CD4-positive, CD25-positive, alpha-beta regulatory T cell (primary cell): ENCODE data around the gene ELL3. TPM values are rescaled to one million over a fixed set of nuclear protein-coding genes. Genes with fewer than 3 reads are reported as not detected.

ENCODE experiments used
- ATAC-seq, 2 donors: fragments of 150-1000 bp; cut with Tn5 transposase; one replicate each; pipeline ENCODE4 v1.10.0; 2021; ENCODE audit warnings: low read depth in 2 of 2, moderate number of reproducible peaks in 2 of 2, moderate library complexity in 1 of 2
- DNase-seq, 3 donors: peaks; one replicate each; pipeline versions ENCODE4 v3.0.0 to v3.0.0-alpha.2; 2012 to 2022; ENCODE audit warnings: mixed read lengths in 1 of 3
- H3K27ac ChIP-seq: one replicate; pipeline ENCODE4 v1.7.0; 2013; ENCODE audit warnings: mild to moderate bottlenecking, low read length; ENCODE audit not compliant: insufficient read depth, poor library complexity, severe bottlenecking
- H3K27me3 ChIP-seq: one replicate; pipeline ENCODE4 v1.7.0; 2013; ENCODE audit warnings: low read length; ENCODE audit not compliant: control insufficient read depth, insufficient read depth
- H3K36me3 ChIP-seq: one replicate; pipeline ENCODE4 v1.7.0; 2013; ENCODE audit warnings: mild to moderate bottlenecking, low read length, moderate library complexity; ENCODE audit not compliant: control insufficient read depth, insufficient read depth
- H3K4me1 ChIP-seq: 2 replicates; pipeline ENCODE4 v1.7.0; 2013; ENCODE audit warnings: mild to moderate bottlenecking, low read length; ENCODE audit not compliant: insufficient read depth, control insufficient read depth, poor library complexity, severe bottlenecking
- H3K4me3 ChIP-seq: one replicate; pipeline ENCODE4 v1.7.0; 2013; ENCODE audit warnings: low read depth, mild to moderate bottlenecking, low read length, moderate library complexity
- H3K9me3 ChIP-seq, 2 experiments: 1 replicate in 1 of 2; 2 replicates in 1 of 2; pipeline ENCODE4 v1.7.0; 2013; ENCODE audit warnings: low read length in 2 of 2, mild to moderate bottlenecking in 1 of 2, moderate library complexity in 1 of 2; ENCODE audit not compliant: control insufficient read depth in 2 of 2
- H3K27ac Mint-ChIP-seq, 3 donors: one replicate each; pipeline ENCODE4 v1.8.0; 2020 to 2022; ENCODE audit warnings: mild to moderate bottlenecking in 3 of 3, mixed read lengths in 3 of 3, moderate library complexity in 2 of 3
- H3K27me3 Mint-ChIP-seq: one replicate; pipeline ENCODE4 v1.8.0; 2022; ENCODE audit warnings: mild to moderate bottlenecking, mixed read lengths
- H3K36me3 Mint-ChIP-seq: one replicate; pipeline ENCODE4 v1.8.0; 2020; ENCODE audit warnings: mixed read lengths
- H3K4me1 Mint-ChIP-seq, 4 donors: one replicate each; pipeline ENCODE4 v1.8.0; 2020 to 2022; ENCODE audit warnings: mixed read lengths in 4 of 4, mild to moderate bottlenecking in 1 of 4
- H3K4me3 Mint-ChIP-seq, 4 donors: one replicate each; pipeline ENCODE4 v1.8.0; 2020 to 2022; ENCODE audit warnings: mild to moderate bottlenecking in 4 of 4, mixed read lengths in 4 of 4, moderate library complexity in 3 of 4
- H3K9me3 Mint-ChIP-seq, 7 donors: one replicate each; pipeline ENCODE4 v1.8.0; 2020 to 2022; ENCODE audit warnings: mixed read lengths in 7 of 7, mild to moderate bottlenecking in 3 of 7, moderate library complexity in 2 of 7
- polyA plus RNA-seq, 4 donors: library from polyadenylated mRNA; unstranded; fragments of 300-500 nt; fragmentation: Illumina TruSeq; gene quantifications; one replicate each; pipeline ENCODE4 v1.2.3, GENCODE V29; 2021
- total RNA-seq: library from RNA; stranded (reverse); gene quantifications from one replicate; pipeline ENCODE4 v1.2.3, GENCODE V29; 2022

ELL3 gene
- total and polyA plus RNA-seq, 5 donors from 2014 or later, result 0.23 to 2.2 (median 1.4) TPM; not detected in 1

GRCh38 chr15:43795197-43795596, 18.4 kb upstream of the ELL3 start:
- ATAC-seq, result no peak
- Mint-ChIP-seq H3K27me3 (no peaks in the 10 kb centered on the region), H3K4me3 (peak overlapping the region in 3 of 4 donors; percentile 46 to 100 (median 96)), H3K9me3 (peaks cover 0 to 1% (median 0%) of the 10 kb centered on the region in 7 donors), H3K4me1 (peaks cover 1 to 80% (median 44%) of the 10 kb centered on the region in 4 donors), H3K27ac (peak overlapping the region; percentile 58 to 63 (median 63)), H3K36me3 (peaks cover 29% of the 10 kb centered on the region)
- peaks cover 53% of the 10 kb centered on the region for H3K36me3 ChIP-seq
- DNase-seq, result no peak
- H3K27me3 ChIP-seq, result no peaks in the 10 kb centered on the region
- no peaks in the 10 kb centered on the region for H3K9me3 ChIP-seq
- no peak overlapping the region for H3K4me3 ChIP-seq
- peak overlapping the region; percentile 63 for H3K27ac ChIP-seq
- H3K4me1 ChIP-seq, result peaks cover 45% of the 10 kb centered on the region

GRCh38 chr15:43794269-43795037, 17.7 kb upstream of the ELL3 start:
- Histone ChIP-seq H3K4me3 (peak overlapping the region; percentile 0), H3K27ac (peak overlapping the region; percentile 63), H3K4me1 (peaks cover 37% of the 10 kb centered on the region), H3K27me3 (no peaks in the 10 kb centered on the region), H3K9me3 (no peaks in the 10 kb centered on the region), H3K36me3 (peaks cover 49% of the 10 kb centered on the region)
- ATAC-seq (no peak), DNase-seq (no peak)
- Mint-ChIP-seq H3K27ac (peak overlapping the region; percentile 96 to 99 (median 98)), H3K4me3 (peak overlapping the region; percentile 96 to 100 (median 97)), H3K36me3 (peaks cover 28% of the 10 kb centered on the region), H3K9me3 (peaks cover 0 to 1% (median 0%) of the 10 kb centered on the region in 7 donors), H3K27me3 (no peaks in the 10 kb centered on the region), H3K4me1 (peaks cover 0 to 73% (median 40%) of the 10 kb centered on the region in 4 donors)

GRCh38 chr15:43793647-43794046, 16.9 kb upstream of the ELL3 start:
- Mint-ChIP-seq H3K9me3 (peaks cover 0 to 1% (median 0%) of the 10 kb centered on the region in 7 donors), H3K4me3 (peak overlapping the region; percentile 96 to 100 (median 97)), H3K27me3 (no peaks in the 10 kb centered on the region), H3K36me3 (peaks cover 28% of the 10 kb centered on the region), H3K4me1 (peaks cover 0 to 67% (median 41%) of the 10 kb centered on the region in 4 donors), H3K27ac (peak overlapping the region; percentile 96 to 99 (median 98))
- peaks cover 42% of the 10 kb centered on the region for H3K36me3 ChIP-seq
- H3K4me1 ChIP-seq, result peaks cover 37% of the 10 kb centered on the region
- ATAC-seq, result no peak
- H3K9me3 ChIP-seq, result no peaks in the 10 kb centered on the region
- no peak for DNase-seq
- H3K4me3 ChIP-seq, result peak overlapping the region; percentile 86
- H3K27me3 ChIP-seq, result no peaks in the 10 kb centered on the region
- H3K27ac ChIP-seq, result peak overlapping the region; percentile 96

GRCh38 chr15:43792761-43793476, 16.2 kb upstream of the ELL3 start:
- DNase-seq (peak in 2 of 3 donors; percentile 29 to 69), ATAC-seq (no peak)
- peak overlapping the region; percentile 86 for H3K4me3 ChIP-seq
- H3K4me1 ChIP-seq, result peaks cover 37% of the 10 kb centered on the region
- peaks cover 0 to 1% (median 0%) of the 10 kb centered on the region in 7 donors for H3K9me3 Mint-ChIP-seq
- peaks cover 0 to 60% (median 36%) of the 10 kb centered on the region in 4 donors for H3K4me1 Mint-ChIP-seq
- peak overlapping the region; percentile 96 to 100 (median 97) for H3K4me3 Mint-ChIP-seq
- H3K9me3 ChIP-seq, result no peaks in the 10 kb centered on the region
- no peaks in the 10 kb centered on the region for H3K27me3 Mint-ChIP-seq
- H3K27me3 ChIP-seq, result no peaks in the 10 kb centered on the region
- H3K36me3 ChIP-seq, result peaks cover 37% of the 10 kb centered on the region
- H3K27ac ChIP-seq, result peak overlapping the region; percentile 96
- peak overlapping the region; percentile 76 to 99 (median 98) for H3K27ac Mint-ChIP-seq
- H3K36me3 Mint-ChIP-seq, result peaks cover 25% of the 10 kb centered on the region

GRCh38 chr15:43791993-43792760, 15.4 kb upstream of the ELL3 start, which contains the start of gene SERF2:
Gene SERF2 (plus strand): TSS chr15:43792320. CDS start chr15:43792377, 57 bp downstream.
- Histone ChIP-seq H3K27me3 (no peaks in the 10 kb centered on the region), H3K36me3 (peaks cover 37% of the 10 kb centered on the region), H3K9me3 (no peaks in the 10 kb centered on the region), H3K4me3 (peak within 1 kb of the TSS; percentile 86), H3K27ac (peak within 1 kb of the TSS; percentile 96), H3K4me1 (peaks cover 37% of the 10 kb centered on the region)
- Mint-ChIP-seq H3K27me3 (no peaks in the 10 kb centered on the region), H3K9me3 (peaks cover 0 to 1% (median 0%) of the 10 kb centered on the region in 7 donors), H3K27ac (peak within 1 kb of the TSS; percentile 86 to 99 (median 98)), H3K36me3 (peaks cover 25% of the 10 kb centered on the region), H3K4me3 (peak within 1 kb of the TSS; percentile 96 to 100 (median 97)), H3K4me1 (peaks cover 0 to 57% (median 36%) of the 10 kb centered on the region in 4 donors)
- DNase-seq, result peak; percentile 97 to 100 (median 100)
- peak; percentile 96 to 97 for ATAC-seq

GRCh38 chr15:43789409-43789808, 12.6 kb upstream of the ELL3 start:
- Histone ChIP-seq H3K27me3 (no peaks in the 10 kb centered on the region), H3K9me3 (no peaks in the 10 kb centered on the region), H3K27ac (no peak overlapping the region), H3K4me1 (peaks cover 23% of the 10 kb centered on the region), H3K36me3 (peaks cover 12% of the 10 kb centered on the region), H3K4me3 (no peak overlapping the region)
- Mint-ChIP-seq H3K36me3 (peaks cover 11% of the 10 kb centered on the region), H3K4me3 (peak overlapping the region in 2 of 4 donors; percentile 4 to 61), H3K27me3 (no peaks in the 10 kb centered on the region), H3K27ac (no peak overlapping the region), H3K9me3 (peaks cover 0 to 4% (median 0%) of the 10 kb centered on the region in 7 donors), H3K4me1 (peaks cover 0 to 30% (median 17%) of the 10 kb centered on the region in 4 donors)
- ATAC-seq (no peak), DNase-seq (no peak)

- Histone ChIP-seq H3K9me3 (no peaks in the 10 kb centered on the region), H3K4me3 (no peak overlapping the region), H3K27me3 (no peaks in the 10 kb centered on the region), H3K27ac (no peak overlapping the region), H3K36me3 (no peaks in the 10 kb centered on the region), H3K4me1 (peaks cover 15% of the 10 kb centered on the region)
- no peaks in the 10 kb centered on the region for H3K36me3 Mint-ChIP-seq
- H3K9me3 Mint-ChIP-seq, result peaks cover 0 to 3% (median 0%) of the 10 kb centered on the region in 7 donors
- H3K4me1 Mint-ChIP-seq, result peaks cover 0 to 22% (median 7%) of the 10 kb centered on the region in 4 donors
- peaks cover 39% of the 10 kb centered on the region for H3K27me3 Mint-ChIP-seq
- no peak for DNase-seq
- H3K4me3 Mint-ChIP-seq, result peak overlapping the region in 3 of 4 donors; percentile 25 to 71 (median 34)
- no peak overlapping the region for H3K27ac Mint-ChIP-seq
- ATAC-seq, result no peak
These were observed 2.2 kb upstream of the ELL3 start for GRCh38 chr15:43779016-43779415.
